ENCODE measurements around the gene ZC3H12A.

DNA sequence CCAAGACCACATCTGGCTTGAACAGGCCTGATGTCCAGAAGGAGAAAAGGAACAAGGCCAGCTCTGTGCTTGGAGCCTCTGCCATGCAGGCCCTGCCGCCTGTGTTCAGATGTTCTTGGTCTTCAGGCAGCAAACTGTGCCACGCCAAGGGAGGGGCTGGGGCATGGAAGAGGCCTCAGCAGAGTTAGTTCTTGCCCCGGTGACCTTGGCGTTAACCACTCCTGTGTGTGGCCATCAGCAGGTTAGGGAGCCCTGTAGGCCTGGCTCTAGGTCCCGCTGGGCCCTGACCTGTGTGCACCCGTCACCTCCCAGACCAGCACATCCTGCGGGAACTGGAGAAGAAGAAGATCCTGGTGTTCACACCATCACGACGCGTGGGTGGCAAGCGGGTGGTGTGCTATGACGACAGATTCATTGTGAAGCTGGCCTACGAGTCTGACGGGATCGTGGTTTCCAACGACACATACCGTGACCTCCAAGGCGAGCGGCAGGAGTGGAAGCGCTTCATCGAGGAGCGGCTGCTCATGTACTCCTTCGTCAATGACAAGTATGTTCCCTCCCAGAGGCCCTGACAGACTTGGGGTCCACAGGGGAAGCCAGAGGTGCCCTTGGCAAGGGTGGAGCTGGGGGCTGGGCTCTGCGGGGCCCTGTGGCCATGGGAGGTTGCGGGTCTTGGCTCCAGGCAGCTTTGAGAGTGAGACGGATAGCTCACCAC, 7.1 kb downstream of the ZC3H12A start:
- TF ChIP-seq POLR2A (IDR thresholded peaks at IDR 0.05): no peak
- TF ChIP-seq, protein P1, sequence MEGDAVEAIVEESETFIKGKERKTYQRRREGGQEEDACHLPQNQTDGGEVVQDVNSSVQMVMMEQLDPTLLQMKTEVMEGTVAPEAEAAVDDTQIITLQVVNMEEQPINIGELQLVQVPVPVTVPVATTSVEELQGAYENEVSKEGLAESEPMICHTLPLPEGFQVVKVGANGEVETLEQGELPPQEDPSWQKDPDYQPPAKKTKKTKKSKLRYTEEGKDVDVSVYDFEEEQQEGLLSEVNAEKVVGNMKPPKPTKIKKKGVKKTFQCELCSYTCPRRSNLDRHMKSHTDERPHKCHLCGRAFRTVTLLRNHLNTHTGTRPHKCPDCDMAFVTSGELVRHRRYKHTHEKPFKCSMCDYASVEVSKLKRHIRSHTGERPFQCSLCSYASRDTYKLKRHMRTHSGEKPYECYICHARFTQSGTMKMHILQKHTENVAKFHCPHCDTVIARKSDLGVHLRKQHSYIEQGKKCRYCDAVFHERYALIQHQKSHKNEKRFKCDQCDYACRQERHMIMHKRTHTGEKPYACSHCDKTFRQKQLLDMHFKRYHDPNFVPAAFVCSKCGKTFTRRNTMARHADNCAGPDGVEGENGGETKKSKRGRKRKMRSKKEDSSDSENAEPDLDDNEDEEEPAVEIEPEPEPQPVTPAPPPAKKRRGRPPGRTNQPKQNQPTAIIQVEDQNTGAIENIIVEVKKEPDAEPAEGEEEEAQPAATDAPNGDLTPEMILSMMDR (IDR thresholded peaks at IDR 0.05): no peak
- peak in 2 of 3 donors; percentile 4 to 54 for TF ChIP-seq POLR2AphosphoS5 (IDR thresholded peaks at IDR 0.05)
